Thyroid gland (tissue), 4 donors: Measurements from ENCODE around the gene RXRB.

ENCODE experiments used
- POLR2A ChIP-seq, 2 donors: fragments of 450-650 bp; IDR thresholded peaks; one replicate each; pipeline ENCODE4 v1.6.1; 2017; ENCODE audit warnings: antibody characterized with exemption in 2 of 2, mild to moderate bottlenecking in 2 of 2, moderate library complexity in 1 of 2
- TF ChIP-seq, protein P1 (sequence below), 6 experiments: fragments of 200-600 bp in 3 of 6; fragments of 450-650 bp in 3 of 6; sonication (generic) in 3 of 6; IDR thresholded peaks; one replicate each; pipeline ENCODE4 v1.5.1; 2016 to 2019; ENCODE audit warnings: antibody characterized with exemption in 6 of 6, mild to moderate bottlenecking in 2 of 6, inconsistent platforms in 1 of 6, moderate library complexity in 1 of 6

DNA sequence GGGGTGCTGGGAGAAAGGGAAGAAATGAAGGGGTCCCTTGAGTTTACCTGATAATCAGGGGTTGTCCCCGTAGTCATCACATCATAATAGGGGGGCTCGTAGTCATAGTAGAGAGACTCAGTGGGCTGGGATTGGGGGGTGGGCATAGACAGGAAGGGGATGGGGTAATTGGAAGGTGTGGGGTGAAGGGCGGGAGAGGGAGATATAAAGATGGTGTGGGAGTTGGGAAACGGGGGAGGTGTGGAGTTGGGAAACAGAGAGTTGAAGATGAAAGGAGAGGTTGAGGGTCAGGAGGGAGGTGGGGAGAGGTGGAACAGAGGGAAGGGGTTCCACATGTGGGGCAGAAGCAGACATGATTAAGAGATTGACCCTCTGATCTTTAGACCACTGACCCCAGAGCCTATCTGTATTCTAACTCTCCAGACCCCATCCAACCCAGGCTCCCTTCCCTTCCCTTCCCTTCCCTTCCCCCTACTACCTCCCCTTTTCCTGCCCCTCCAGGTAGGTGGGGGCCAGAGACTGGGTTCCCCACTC lies 14.7 kb downstream of the RXRB start:
- TF ChIP-seq, protein P1, sequence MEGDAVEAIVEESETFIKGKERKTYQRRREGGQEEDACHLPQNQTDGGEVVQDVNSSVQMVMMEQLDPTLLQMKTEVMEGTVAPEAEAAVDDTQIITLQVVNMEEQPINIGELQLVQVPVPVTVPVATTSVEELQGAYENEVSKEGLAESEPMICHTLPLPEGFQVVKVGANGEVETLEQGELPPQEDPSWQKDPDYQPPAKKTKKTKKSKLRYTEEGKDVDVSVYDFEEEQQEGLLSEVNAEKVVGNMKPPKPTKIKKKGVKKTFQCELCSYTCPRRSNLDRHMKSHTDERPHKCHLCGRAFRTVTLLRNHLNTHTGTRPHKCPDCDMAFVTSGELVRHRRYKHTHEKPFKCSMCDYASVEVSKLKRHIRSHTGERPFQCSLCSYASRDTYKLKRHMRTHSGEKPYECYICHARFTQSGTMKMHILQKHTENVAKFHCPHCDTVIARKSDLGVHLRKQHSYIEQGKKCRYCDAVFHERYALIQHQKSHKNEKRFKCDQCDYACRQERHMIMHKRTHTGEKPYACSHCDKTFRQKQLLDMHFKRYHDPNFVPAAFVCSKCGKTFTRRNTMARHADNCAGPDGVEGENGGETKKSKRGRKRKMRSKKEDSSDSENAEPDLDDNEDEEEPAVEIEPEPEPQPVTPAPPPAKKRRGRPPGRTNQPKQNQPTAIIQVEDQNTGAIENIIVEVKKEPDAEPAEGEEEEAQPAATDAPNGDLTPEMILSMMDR (IDR thresholded peaks at IDR 0.05): no peak
- no peak for TF ChIP-seq POLR2A (IDR thresholded peaks at IDR 0.05)
